KBM-7 (cell line): ENCODE results near the gene OR52I1.
A peak's percentile ranks its signal among the peaks of the same experiment; 100 is the strongest.

ENCODE experiments used
- DNase-seq: peaks from one replicate; pipeline ENCODE4 v3.0.0-alpha.2; 2015
- in situ Hi-C: fragments of 300-500 bp; cut with MboI; formaldehyde crosslinking; loops from 2 replicates; pipeline ENCODE4 v1.14.3; 2020; ENCODE audit warnings: low sequenced_read_pairs, low pct_unique_long_range_greater_than_20kb, mixed read lengths

The OR52I1 gene

DNA sequence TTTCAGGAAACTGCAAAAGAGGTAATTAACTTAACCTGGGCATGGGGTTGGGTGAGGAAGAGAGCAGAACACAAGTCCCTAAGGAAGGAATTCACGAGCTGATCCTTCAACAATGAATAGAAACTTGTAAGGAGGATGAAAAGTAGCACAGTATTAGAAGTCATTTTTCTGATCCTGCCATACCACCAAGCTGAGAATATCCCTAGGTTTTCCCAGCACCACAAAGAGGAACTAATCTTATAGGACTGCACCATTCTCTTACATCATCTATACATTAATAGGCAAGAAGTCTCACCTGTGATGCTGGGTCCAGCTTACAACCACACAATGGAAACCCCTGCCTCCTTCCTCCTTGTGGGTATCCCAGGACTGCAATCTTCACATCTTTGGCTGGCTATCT lies at the start of gene OR52I1:
TSS of gene OR52I1 (plus strand) at position 301 of the 400 bp plus-strand sequence. CDS start at position 301, 0 bp downstream.
- no peak for DNase-seq
- in situ Hi-C loops: no loop called here

DNA sequence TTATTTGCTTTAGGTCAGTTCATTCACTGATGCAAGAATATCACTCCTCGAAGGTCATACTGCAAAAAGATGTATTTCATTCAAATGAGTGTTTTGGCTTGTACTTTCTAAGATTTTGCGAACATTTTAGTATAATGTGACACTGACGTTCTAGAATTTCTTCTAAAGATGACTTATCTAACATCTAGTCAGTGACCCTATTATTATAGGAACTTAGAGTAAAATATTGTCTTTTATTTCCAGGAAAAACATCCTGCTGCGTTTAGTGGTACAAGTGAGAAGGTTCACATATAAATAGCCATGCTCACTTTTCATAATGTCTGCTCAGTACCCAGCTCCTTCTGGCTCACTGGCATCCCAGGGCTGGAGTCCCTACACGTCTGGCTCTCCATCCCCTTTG lies 48.9 kb upstream of the OR52I1 start, which contains the start of gene OR52M1:
TSS of gene OR52M1 (plus strand) at position 301 of the 400 bp plus-strand sequence. CDS start at position 301, 0 bp downstream.
- DNase-seq: no peak
- in situ Hi-C loops: loop anchor here (25.0 kb wide), 1 partner anchor 358 kb away; no protein-coding TSS in a partner anchor

- DNase-seq: no peak
- in situ Hi-C loops: loop anchor here (25.0 kb wide), 1 partner anchor 360 kb away; no protein-coding TSS in a partner anchor
Observed at GRCh38 chr11:4546878-4547277, 47.0 kb upstream of the OR52I1 start.

GRCh38 chr11:4547416-4547815 lies 46.4 kb upstream of the OR52I1 start:
- in situ Hi-C loops: loop anchor here (25.0 kb wide), 1 partner anchor 360 kb away; no protein-coding TSS in a partner anchor
- DNase-seq: no peak

DNA sequence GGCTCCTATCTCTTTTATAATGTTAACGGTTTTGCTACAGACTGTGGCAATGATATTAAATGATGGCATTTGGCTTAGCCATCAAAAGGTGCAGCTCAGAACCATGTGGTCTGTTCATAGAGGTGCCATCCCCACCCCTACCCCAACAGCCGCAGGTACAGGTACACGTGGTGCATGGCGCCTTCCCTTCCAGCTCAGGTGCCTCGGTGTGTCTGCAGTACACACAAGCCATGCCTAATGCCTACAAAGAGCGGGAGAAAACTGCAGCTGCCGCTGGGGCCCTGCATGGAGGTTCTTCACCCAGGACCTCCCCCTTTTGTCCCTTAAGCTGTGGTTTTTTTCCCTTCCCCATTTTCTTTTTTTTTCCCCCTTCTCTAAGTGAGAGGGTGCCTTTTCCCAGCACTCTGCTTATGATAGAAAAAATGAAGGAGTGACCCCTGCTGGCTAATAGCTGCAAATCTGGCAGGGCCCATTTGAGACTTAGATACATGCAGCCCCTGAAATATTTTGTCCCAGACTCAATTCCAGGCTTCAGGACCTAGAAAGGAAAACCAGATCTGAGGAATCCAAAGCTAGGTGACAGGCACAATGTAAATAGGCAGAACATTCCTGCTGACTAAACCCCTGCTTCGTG lies 42.4 kb upstream of the OR52I1 start:
- DNase-seq: peak; percentile 55
- in situ Hi-C loops: no loop called here

DNA sequence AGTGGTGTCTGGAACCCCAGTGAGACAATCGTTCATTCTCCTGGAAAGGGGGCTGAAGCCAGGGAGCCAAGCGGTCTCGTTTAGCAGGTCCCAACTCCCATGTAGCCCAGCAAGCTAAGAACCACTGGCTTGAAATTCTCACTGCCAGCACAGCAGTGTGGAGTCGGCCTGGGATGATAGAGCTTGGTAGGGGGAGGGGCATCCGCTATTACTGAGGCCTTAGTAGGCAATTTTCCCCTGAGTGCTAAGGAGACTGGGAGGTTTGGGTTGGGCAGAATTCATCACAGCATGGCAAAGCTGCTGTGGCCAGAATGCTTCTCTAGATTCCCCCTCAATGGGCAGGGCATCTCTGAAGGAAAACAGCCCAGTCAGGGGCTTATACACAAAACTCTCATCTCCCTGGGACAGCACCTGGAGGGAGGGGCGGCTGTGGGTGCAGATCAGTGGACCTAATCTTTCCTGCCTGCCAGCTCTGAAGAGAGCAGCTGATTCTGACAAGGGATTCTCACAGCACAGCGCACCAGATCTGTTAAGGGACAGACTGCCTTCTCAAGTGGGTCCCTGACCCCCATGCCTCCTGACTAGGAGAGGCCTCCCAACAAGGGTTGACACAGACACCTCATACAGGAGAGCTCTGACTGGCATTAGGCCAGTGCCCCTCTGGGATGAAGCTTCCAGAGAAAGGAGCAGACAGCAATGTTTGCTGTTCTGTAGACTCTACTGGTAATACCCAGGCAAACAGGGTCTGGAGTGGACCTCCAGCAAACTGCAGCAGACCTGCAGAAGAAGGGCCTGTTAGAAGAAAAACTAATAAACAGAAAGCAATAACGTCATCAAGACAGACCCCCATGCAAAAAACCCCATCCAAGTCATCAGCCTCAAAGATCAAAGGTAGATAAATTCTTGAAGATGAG lies 34.1 kb upstream of the OR52I1 start:
- in situ Hi-C loops: no loop called here
- DNase-seq: no peak

DNA sequence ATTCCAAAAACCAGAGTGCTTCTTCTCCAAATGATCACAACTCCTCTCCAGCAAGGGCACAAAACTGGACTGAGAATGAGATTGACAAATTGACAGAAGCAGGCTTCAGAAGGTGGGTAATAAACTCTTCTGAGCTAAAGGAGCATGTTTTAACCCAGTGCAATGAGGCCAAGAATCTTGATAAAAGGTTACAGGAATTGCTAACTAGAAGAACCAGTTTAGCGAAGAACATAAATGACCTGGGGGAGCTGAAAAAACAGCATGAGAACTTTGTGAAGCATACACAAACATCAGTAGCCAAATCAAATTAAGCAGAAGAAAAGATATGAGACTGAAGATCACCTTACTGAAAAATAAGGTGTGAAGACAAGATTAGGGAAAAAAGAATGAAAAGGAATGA lies 33.4 kb upstream of the OR52I1 start:
- in situ Hi-C loops: no loop called here

GRCh38 chr11:4565371-4565770 lies 28.5 kb upstream of the OR52I1 start:
- no peak for DNase-seq
- in situ Hi-C loops: no loop called here

More for the DNA sequence above, 33.4 kb upstream of the OR52I1 start:
- DNase-seq: no peak

GRCh38 chr11:4569075-4569474 lies 24.8 kb upstream of the OR52I1 start:
- in situ Hi-C loops: no loop called here
- no peak for DNase-seq

DNA sequence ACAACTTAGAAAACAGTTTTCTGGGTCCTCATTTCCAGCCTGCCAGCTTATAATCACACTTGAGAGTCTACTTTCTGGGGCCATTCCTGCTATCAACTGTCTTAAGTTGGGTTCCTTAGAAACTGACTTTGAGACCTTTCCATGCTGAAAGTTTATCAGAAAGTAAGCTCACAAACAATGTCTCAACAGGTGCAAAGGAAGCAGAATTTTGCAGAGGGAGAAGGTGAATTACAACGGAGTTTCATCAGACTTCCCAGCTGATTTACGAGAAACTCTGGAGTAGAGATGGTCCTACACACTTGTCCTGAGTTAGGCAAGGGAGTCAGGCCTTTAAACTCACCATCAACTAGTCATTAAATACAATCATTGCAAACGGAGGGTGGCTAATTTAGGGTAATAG lies 17.0 kb upstream of the OR52I1 start:
- in situ Hi-C loops: no loop called here
- no peak for DNase-seq

DNA sequence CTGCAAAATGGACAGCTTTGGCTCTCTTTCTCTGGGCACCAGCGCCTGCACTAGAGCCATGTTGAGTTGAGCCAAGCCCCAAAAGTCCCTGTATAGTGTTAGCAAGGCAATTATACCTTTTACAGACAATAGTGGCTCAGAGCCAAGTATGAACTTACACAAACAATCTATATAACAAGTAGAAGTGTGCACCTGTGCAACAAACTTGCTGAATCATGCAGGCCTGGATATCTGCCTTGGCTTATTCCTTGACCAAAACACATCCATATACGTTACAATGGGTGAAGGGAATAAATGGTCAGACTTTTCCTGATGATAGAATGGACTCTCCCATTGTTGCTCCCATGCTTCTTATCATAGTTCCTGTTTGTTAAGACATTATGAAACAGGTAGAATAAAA lies 16.1 kb upstream of the OR52I1 start:
- no peak for DNase-seq
- in situ Hi-C loops: no loop called here

DNA sequence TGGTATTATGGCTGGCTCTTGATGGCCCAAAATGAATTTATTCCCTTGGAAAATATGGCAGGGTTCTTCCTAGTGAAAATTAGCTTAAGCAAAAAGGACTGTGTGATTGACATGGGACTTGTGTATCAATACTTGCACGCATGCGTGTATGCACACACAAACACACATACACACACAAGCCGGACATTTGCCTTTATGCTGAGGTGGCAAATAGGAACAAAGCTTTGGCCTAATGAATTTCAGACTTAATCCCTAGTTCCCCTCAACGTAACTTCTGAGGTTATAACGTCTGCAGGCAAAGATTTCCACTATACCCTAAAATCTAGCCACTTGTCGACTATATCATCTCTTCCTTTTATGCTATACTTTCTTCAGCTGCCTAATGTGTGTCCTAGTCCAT lies 15.2 kb upstream of the OR52I1 start:
- DNase-seq: no peak
- in situ Hi-C loops: no loop called here

DNA sequence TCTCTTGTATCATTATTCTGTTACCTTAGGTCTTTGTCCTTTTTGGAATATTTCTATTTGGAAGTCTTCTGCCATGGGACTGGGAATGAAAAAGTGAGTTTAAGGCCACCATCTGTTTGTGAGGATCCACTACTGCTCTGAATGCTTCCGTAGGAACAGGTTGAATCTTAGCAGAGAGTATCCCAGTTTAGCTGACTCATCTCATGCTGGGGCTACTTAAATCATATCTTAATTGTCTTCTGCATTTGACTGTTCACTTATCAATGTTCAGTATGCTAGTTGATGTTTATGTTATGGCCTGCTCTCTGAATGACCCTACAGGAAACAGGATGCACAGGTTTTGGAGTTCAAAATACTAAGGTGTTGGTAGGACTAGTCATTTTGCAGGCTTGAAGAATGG lies 13.7 kb upstream of the OR52I1 start:
- in situ Hi-C loops: no loop called here
- DNase-seq: no peak

- in situ Hi-C loops: no loop called here
- no peak for DNase-seq
Observed at GRCh38 chr11:4581443-4581842, 12.4 kb upstream of the OR52I1 start, which contains the start of gene OR52I2. Gene OR52I2, plus strand, starts transcription at chr11:4581743.

GRCh38 chr11:4589017-4589416 lies 4.8 kb upstream of the OR52I1 start:
- no peak for DNase-seq
- in situ Hi-C loops: no loop called here

- DNase-seq: no peak
- in situ Hi-C loops: no loop called here
Observed at GRCh38 chr11:4605057-4605456, 11.2 kb downstream of the OR52I1 start.

DNA sequence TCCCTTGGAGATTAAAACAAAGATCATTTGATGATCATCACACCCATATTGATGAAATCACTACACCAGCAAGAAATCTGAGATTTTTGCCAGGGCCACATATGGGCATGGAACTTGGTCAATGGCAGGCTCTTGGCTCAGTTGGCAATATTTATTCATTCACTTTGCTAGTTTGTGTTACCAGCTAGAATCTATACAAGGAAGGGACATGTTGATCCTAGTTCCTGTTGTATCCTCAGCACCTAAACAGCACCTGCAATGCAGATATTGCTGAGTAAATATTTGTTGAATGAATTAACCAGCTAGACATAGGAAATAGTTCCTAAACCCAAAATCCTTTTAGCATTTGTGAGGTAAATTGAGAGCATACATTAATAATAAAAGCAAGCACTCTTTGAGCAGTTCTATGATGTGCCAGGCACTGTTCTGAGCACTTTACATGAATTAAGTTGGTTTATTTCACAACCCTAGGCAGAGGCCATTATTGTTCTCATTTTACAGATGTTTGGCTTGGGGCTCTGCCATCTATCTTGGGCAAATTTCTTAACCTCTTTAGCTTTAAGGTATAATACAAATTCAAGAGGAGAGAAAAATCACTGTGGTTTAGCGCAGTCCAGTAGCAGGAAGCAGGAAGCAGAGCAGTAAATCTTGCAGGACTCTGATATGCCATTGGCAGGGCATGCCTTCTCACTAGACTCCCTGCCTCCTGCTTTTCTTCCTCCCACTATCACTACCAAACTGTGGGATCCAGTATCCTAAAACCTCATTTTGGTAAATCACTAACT lies 12.6 kb downstream of the OR52I1 start:
- DNase-seq: peak; percentile 21
- in situ Hi-C loops: no loop called here

GRCh38 chr11:4607096-4607495 lies 13.3 kb downstream of the OR52I1 start:
- in situ Hi-C loops: no loop called here
- DNase-seq: no peak
